Activated T-cell treated with anti-CD3 and anti-CD28 coated beads, Interleukin-2, amount 50 U/mL, for 1 hour (primary cell): Measurements from ENCODE around the gene CCNB2.
"Not testable (repeated sequence)": the region's sequence is repeated elsewhere in the genome, so short reads cannot be mapped to it uniquely, and the experiment has no call there.

Experiments used
- DNase-seq: peaks from one replicate; pipeline ENCODE4 v3.0.0-alpha.2; 2020

Gene CCNB2

DNA sequence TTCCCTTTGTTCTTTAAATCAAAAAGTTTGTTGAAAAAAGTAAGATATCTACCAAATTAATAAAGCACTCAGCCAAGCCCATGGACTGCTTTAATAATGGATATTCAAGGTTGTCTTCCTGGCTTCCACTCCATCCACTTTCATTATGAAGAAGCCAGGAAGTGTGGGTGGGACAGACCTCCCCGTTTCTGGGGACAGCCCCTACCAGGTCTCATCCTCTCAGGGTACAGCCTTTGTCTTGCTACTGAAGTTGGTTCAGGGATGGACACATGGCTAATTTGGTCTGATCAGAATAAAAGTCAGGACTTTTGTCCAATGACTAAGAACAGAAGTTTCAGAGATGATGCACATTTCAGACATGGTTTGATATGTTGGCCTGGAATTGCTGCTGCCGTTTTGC, 32.6 kb downstream of the CCNB2 start:
- no peak for DNase-seq

GRCh38 chr15:59138243-59138642, 33.3 kb downstream of the CCNB2 start:
- peak; percentile 64 for DNase-seq

DNA sequence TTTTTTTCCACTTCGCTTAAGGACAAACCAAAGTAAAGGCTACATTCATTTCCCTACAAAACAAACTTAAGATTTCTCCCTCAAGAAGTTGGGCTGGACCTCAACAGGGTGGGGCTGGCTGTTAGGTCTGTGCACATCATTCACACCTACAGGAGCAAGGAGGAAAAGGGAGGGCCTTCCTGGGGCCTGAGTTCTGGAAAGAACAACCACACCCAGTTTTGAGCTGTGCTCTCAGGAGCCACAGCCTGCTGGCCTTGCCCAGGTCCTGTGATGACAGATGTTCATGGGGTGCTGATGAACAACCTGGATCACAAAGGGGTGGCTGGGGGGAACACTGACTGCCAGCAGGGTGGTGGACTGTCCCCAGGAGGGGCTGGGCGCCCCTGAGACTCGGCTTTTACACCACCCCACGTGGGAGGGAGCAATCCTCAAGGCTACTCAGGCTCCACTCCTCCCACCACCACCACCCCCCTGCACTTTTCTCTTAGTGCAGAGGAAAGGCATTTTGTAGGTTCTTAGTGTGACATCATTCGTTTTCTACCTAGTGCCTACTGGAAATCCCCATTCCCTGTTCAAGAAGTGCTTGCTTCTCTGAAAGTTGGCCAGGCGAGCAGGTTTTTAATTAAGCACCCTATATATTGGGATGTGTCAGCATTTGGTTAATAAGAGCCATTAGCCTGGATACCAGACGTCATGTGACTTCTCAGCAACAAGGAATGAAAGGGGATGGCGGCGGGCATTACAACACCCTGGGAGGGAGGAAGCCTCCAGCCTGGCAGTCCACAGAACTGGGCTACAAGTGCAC, 35.7 kb downstream of the CCNB2 start:
- DNase-seq = no peak

DNA sequence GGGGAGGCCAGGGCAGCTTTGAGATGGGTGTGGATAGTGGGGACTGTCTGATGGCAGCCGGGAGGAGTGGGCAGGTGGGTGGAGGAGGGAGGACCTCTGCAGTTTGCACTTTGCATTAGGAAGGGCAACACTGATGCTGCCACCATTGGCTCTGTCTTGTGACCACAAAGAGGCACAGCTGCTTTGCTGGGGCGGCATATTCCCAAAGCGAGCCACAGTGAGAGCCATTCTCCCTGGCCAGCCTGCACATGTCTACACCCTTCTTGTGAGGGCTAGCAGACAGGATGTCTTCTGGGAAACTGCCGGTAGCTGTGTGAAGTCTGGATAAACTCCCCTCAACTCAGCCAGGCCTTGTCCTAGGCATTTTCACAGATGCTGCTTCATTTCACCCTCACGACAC, 38.3 kb downstream of the CCNB2 start:
- no peak for DNase-seq

DNA sequence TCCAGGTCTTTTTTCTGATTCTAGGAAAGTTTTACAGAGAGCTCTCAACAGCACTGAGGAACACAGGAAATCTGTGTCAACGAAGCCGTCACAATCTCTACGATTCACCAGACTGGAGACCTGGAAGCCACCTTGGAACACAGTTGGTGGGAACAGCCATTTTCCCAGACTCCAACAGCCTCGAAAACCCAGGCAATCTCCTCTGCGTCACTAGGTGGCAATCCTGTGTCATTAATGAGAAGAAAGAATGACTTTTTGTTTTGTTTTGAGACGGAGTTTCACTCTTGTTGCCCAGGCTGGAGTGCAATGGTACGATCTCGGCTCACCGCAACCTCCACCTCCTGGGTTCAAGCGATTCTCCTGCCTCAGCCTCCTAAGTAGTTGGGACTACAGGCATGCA, 39.6 kb downstream of the CCNB2 start:
- not testable (repeated sequence) for DNase-seq

- no peak for DNase-seq
These were observed 42.7 kb downstream of the CCNB2 start for GRCh38 chr15:59147666-59148065.

DNA sequence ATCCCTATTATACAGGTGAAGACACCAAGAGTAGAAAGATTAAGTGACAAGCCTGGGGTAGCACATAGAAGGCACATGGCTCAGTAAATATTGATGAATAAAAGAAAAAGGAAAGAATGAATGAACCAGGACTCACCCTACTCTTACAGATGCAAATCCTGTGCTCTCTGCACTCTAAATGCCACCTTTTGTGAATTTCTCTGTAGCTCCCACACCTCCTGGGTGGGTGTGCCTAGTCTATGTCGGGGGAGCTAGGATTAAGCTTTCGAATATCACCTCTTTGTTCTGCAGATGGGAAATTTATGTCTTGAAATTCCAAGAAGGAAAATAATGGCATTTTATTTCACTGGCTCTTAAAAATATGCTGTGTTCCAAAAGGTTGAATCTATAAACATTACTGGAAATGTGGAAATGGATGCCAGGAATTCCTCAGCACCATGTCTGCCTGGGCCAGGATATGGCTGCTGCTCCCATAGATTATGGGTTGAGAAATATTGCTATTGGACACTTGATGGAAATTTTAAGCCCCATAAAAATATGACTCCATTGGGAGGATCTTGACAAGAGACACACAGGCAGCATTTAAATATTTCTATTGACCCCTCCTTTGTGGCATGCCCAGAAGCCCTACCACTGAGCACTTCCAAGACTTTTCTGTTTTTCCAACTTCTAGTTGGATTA, 43.3 kb downstream of the CCNB2 start:
- no peak for DNase-seq

DNA sequence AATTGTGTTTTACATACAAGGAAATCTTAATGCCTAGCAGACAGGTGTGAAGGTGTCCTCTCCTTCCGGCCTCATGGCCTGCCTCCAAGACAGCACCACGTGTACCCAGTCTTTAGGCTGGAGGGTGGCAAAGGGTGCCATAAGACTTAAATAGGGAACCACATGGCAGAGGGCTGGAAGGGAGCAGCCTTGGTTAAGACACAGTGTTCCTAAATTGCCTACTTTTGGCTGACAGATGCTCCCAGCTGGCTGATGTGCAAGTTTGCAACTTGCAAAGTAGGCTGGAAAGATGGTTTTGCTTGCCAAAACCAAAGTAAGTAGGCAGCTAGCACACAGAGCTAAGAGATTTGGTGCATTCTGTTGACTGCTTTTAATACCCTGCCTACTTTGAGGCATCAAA, 45.2 kb downstream of the CCNB2 start:
- DNase-seq = no peak

- no peak for DNase-seq
These were observed 47.9 kb downstream of the CCNB2 start for GRCh38 chr15:59152694-59153450.

DNA sequence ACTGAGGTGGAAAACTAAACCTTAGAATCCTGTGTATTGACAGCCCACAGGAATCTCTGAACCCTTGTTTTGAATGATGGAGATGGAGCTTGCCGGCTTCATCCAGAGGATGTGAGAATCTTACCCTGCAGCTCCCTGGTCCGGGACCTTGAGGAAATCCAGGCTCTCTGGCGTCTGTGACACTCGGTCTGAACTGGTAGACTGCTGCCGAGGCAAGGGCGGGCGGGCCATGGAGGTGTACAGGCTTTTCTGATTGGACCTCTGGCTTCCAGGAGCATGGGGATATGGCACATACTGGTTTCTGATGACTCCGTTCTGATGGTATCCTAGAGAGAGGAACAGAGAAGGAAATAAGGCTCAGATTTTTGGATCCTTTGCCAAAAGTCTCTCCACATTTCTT, 48.5 kb downstream of the CCNB2 start:
- DNase-seq = no peak

- DNase-seq = no peak
These were observed 49.3 kb downstream of the CCNB2 start for GRCh38 chr15:59154243-59154642.

- DNase-seq = no peak
These were observed 50.5 kb downstream of the CCNB2 start for GRCh38 chr15:59155431-59155830.

DNA sequence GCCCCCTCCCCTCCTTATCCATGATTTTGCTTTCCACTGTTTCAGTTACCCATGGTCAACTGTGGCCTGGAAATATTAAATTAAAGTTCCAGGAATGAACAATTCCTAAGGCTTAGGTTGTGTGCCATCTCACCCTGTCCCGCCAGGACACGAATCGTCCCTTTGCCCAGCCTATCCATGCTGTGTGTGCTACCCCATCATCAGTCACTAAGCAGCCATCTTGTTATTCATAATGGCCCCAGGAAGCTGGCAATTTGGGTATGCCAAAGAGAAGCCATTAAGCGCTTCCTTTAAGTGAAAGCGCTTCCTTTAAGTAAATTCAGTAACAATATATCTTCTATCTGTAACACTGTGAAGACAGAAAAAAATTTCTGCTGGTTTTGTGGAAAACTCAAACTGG, 52.5 kb downstream of the CCNB2 start:
- no peak for DNase-seq

DNA sequence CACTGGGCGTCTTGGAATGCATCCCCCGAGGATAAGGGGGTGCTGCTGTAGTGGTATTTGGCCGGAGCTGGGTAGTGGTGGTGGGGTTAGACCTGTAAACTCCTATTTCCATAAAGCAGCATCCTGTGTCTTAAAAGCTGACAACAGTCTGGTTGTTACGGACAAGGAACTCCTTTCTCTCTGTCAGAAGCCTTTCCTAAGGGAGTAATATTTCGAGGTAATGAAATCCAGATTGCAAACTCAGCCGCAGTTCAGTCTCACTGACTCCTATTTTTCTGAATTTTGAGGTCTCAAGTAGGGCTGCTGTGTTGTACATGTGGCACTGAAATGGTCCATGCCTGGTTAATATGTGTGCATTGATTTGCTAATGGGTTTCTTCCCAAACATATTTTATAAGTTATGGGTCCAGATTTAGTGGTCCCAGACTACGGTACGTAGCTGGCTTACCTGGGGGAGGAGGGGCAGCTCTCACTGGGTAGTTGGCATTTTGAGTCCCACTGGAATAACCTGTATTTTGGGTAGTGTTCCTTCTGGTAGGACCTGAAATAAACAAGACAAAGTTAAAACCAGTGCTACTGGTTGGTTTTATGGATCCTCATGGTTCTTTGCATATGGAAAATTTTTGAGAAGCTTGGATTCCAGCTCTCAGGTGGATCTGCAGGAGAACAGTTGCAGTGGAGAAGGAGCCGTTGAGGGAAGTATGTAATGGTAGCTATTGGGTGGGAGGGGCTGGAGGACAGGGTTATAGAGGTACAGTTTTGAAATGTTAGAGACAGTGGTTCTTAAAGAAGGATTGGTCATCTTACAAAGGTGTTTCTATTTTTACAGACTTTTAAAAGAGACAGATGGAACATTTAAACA, 53.1 kb downstream of the CCNB2 start:
- no peak for DNase-seq

- no peak for DNase-seq
These were observed 53.7 kb downstream of the CCNB2 start for GRCh38 chr15:59158701-59159034.

- DNase-seq = no peak
These were observed 54.3 kb downstream of the CCNB2 start for GRCh38 chr15:59159210-59159609.

DNA sequence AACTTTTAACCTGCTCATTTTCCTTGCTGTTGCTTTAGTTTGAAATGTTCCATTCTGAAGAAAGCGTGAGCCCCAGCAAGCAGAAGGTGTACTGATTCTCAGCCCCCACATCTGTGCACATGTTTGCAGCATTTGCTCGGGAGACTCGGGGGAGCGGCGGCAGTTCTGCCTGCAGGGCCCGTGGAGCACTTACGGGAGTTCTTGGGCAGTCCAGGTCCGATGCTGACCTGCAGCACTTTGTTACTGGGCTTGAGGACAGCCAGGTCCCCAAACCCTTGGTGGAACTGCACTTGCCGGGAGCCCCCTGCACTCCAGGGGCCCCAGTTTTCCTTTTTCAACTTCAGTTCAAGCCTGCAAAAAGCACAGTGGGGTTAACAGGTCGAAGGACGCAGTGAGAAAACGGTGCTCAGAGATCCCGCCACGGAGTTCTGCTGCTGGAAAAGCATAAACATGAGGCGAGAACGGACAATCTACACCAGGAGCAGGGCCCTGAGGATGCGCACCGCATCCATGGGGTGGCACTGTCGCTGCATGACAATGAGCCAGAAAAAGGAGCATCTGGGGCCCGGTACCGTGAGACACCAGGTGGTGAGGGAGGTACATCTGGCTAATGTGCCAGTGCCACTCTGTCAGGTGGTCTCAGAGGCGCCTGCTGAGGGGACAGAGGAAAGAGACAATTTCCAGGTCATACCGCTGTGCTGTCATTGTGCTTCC, 56.1 kb downstream of the CCNB2 start:
- peak; percentile 27 for DNase-seq

GRCh38 chr15:59162080-59162479, 57.1 kb downstream of the CCNB2 start:
- DNase-seq = not testable (repeated sequence)

GRCh38 chr15:59165726-59166125, 60.8 kb downstream of the CCNB2 start:
- no peak for DNase-seq

GRCh38 chr15:59166166-59166565, 61.2 kb downstream of the CCNB2 start:
- DNase-seq = no peak

DNA sequence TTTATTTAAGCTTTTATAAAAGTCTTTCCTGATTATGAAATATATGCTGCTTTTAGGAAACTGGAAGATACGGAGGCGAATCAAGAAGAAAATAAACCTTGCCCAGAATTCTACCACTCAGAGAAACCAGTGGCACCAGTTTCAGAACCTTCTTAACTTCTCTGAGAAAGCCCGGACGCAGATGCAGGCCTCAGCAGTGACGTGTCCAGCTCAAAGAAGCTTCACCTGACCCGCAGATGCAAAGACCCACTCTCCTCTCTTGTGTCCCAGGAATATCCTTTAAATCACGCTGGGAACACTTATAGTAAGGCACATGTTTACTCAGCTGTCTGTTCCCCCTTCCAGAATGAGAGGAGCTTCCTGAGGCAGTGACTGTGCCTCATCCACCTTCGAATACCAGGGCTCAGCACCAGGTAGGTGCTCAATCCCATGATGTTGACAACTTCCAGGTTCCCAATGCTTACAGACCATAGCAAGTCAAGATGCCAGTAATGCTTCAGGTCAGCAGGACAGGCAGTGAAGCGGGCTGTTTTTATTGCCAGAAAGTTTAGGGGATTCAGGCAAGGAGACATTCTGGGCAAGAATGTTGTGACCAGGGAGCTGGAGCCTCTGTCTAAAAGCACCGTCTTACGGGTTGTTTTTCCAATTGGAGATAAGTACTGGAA, 61.8 kb downstream of the CCNB2 start:
- DNase-seq = no peak

DNA sequence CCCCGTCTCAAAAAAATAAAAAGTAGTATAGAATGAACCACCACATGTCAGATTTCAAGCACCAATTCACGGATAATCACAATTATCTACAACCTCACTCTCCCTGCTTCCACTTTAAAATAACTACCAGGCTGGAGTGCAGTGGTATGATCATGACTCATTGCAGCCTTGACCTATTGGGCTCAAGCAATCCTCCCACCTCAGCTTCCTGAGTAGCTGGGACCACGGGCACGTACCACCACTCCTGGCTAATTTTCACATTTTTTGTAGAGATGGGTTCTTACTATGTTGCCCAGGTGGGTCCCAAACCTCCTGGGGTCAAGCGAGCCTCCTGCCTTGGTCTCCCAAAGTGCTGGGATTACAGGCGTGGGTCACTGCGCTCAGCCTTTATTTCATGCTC, 63.6 kb downstream of the CCNB2 start:
- no peak for DNase-seq
